ENCODE results near the gene SULF2.

DNA sequence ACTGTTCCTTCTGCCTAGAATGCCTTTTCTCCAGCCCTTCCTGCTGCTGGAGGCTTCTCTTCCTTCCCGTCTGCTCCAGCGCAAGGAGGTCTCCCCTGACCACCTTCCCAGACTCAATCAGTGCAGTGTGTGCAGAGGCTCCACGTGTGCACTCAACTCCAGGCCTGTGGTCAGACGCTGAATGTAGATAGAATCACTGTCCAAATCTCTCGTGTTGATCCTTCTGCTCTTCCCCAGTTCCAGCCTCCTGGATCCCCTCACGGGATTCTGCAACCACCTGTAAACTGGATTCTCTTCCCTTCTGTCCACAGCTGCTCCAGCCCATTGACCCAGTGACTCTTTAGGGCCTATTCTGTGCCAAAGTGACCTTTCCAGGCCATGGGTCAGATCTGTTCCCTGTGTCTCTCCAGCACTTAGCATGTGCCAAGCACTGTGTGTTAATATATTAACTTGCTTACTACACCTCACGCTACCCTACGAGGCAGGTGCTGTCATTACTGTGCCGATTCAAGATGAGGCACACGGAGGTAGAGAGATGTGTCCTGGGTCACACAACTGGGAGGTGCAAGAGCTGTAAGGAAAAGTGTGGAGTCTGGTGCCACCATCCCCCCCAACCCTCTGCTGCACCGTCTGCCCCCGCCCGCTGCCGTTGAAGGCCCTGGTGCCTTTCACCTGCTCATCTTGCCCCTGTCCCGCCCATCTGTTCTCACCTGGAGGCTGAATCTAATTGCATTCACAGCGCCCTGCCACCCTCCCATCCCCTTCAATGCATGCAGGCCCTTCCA, 112.2 kb downstream of the SULF2 start:
- TF ChIP-seq, protein P1, sequence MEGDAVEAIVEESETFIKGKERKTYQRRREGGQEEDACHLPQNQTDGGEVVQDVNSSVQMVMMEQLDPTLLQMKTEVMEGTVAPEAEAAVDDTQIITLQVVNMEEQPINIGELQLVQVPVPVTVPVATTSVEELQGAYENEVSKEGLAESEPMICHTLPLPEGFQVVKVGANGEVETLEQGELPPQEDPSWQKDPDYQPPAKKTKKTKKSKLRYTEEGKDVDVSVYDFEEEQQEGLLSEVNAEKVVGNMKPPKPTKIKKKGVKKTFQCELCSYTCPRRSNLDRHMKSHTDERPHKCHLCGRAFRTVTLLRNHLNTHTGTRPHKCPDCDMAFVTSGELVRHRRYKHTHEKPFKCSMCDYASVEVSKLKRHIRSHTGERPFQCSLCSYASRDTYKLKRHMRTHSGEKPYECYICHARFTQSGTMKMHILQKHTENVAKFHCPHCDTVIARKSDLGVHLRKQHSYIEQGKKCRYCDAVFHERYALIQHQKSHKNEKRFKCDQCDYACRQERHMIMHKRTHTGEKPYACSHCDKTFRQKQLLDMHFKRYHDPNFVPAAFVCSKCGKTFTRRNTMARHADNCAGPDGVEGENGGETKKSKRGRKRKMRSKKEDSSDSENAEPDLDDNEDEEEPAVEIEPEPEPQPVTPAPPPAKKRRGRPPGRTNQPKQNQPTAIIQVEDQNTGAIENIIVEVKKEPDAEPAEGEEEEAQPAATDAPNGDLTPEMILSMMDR (IDR thresholded peaks at IDR 0.05; ENCODE audit: insufficient read depth, low read length): no peak
- TF ChIP-seq REST (IDR thresholded peaks at IDR 0.05; ENCODE audit: insufficient replicate concordance, low read depth): no peak
